ENCODE results near the gene TRAPPC12.

DNA sequence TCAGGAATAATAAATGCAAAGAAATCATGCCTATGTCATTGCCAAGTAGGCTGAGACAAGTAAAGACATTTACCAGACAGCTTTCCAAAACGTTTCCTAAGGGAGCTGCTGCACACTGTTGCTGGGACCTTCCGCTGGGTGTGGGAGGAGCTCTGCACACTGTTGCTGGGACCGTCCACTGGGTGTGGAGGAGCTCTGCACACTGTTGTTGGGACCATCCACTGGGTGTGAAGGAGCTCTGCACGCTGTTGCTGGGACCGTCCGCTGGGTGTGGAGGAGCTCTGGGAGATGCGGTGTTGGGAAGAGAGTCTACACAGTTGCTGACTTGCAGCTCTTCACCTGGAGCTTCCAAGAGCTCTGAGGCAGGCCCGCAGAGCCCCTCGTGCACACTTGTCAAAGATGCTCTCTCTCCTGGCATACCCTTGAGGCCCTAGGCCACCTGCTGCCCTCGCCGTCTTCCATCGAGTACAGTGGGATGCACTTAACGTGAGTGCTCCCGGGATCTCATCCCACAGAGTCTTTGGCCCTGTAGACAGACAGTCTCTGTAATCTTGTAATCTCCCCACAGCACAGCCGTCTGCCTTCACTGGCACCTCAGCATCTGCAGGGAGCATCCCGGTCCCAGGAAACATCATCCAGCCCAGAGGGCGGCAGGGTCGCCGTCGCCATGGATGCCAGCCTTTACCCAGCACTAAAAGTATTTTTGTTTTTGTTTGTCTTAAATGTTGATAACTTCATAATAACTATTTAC lies 51.4 kb downstream of the TRAPPC12 start:
- TF ChIP-seq POLR2A (IDR thresholded peaks at IDR 0.05), result no peak
- no peak for TF ChIP-seq CTCF (IDR thresholded peaks at IDR 0.05)
- TF ChIP-seq POLR2AphosphoS5 (IDR thresholded peaks at IDR 0.05; ENCODE audit: insufficient read depth in 1 of 2, low read depth in 1 of 2), result no peak

Measured in vagina (tissue), 2 donors.